Kidney glomerular epithelial cell (primary cell): ENCODE results near the gene TMEM269.
A peak's percentile ranks its signal among the peaks of the same experiment; 100 is the strongest.
"Not testable (repeated sequence)": the region's sequence is repeated elsewhere in the genome, so short reads cannot be mapped to it uniquely, and the experiment has no call there.

Source experiments
- DNase-seq: peaks from one replicate; lab custom pipeline; 2025; lab: John Stamatoyannopoulos, UW

Gene TMEM269

GRCh38 chr1:42776502-42776901, 8.3 kb upstream of the TMEM269 start:
- no peak for DNase-seq

GRCh38 chr1:42777852-42778251, 6.9 kb upstream of the TMEM269 start:
- DNase-seq: no peak

GRCh38 chr1:42779725-42780124, 5.1 kb upstream of the TMEM269 start:
- DNase-seq: no peak

DNA sequence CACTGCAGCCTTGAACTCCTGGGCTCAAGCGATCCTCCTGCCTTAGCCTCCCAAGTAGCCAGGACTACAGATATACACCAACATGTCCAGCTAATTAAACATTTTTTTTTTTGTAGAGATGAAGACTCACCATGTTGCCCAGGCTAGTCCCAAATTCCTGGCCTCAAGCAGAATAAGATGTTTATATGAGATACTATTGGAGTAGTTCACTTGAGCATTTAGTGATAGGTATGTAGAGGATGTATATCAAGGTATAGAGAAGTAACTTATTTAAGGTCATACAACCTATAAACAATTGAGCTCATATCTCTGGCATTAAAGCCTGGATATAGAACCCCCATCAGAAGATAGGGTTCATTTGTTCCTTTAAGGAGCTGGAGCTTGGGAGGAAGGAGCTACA, 4.6 kb upstream of the TMEM269 start:
- DNase-seq: no peak

DNA sequence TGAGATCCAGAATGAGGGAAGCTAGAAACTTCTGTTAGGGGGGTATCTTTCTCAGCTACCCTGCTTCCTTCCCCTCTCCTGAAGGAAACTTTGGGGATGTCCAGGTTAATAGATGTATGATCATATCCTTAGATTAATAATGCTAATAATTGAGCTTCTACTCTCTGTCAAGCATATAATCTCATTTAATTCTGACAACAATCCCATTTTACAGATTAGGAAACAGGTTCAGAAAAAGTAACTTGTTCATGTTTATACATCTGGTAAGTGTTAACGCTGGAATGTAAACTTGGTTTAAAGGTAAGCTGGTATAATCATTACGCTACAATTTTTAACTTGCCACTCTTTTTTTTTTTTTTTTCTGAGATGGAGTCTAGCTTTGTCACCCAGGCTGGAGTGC, 1.7 kb upstream of the TMEM269 start:
- DNase-seq: no peak

DNA sequence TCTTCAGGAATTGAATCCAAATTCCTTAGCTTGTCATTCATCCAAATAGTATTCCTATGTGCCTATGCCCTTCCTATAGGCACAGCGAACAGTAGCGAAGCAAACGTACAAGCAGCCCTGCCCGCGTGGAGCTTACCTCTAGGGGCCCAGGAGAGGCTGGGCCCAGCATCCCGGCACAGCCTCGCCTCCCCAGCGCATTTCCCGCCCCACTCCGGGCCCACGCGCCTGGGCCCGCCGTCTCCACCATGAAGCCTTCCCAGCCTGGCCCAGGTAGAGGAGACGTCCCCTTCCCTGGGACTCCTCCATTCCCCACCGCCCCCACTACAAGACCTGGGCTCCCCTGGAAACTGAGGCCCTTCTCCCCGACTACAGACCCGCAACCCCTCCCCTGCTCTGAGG, 245 bp upstream of the TMEM269 start:
- DNase-seq: no peak

GRCh38 chr1:42786097-42786496, 1.3 kb downstream of the TMEM269 start:
- DNase-seq: no peak

GRCh38 chr1:42788021-42788420, 3.2 kb downstream of the TMEM269 start:
- DNase-seq: no peak

- DNase-seq: no peak
These were observed 9.0 kb downstream of the TMEM269 start for GRCh38 chr1:42793824-42794223.

DNA sequence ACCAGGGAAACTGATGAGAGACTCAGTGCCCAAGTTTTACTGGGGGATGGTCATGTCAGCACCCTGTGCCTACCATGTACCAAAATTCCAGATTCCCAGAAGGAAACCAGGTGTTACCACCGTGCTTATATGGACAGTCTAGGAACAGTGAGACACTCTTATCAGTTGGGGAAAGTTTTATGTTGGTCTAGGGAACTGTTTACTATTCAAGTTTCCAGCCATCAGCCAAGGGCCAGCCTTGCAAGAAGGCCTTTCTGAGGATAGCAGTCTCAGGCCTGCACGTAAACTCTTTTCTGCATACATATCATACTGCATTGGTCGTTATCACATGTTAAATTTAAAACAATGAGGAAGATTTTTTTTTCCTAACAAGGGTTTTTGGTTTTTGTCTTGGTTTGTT, 12.6 kb downstream of the TMEM269 start:
- DNase-seq: no peak

DNA sequence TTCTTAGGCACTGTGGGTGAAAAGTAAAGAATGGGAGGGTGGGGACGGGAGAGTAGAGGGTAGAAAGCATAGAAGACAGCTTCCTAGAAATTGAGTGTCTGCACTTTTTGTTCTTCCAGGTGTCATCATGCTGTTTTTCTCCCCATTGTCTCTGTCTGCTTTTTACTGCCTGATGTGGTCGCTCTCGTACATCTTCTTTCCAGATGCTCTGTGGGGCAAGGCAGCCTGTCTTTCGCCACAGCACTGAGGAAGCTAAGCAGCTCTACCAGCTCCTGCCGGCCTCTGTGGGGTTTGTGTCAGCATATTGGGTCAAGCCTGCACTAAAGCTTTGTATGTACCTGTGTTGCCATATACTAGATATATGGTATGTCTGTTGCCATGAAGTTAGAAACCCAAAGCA, 13.2 kb downstream of the TMEM269 start:
- DNase-seq: no peak

DNA sequence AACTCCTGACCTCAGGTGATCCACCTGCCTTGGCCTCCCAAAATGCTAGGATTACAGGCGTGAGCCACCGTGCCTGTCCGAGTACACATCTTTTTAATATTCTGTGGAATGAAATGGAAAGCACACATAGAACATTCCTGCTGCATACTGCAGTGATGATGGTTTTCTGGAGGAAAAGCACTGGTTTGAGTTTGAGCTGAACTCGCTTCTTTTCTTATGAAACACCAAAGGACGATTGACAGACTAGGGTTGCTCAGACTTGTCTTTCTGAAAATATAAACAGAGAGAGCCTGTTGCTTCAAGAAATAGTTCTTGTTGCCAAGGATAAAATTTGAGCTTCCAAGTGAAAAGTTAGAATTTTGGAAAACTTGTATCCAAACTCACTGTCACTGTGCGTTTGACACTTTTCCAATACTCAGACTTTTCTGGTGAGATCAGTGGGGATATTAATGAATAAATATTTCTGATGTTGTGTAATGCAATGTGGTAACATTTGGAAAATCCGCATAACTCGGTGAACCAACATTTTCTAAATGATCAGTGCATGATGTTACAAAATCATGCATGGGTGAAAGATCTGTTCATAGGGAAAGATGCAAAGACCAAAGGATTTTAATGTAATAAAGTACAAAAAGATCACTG, 17.2 kb downstream of the TMEM269 start:
- DNase-seq: no peak

DNA sequence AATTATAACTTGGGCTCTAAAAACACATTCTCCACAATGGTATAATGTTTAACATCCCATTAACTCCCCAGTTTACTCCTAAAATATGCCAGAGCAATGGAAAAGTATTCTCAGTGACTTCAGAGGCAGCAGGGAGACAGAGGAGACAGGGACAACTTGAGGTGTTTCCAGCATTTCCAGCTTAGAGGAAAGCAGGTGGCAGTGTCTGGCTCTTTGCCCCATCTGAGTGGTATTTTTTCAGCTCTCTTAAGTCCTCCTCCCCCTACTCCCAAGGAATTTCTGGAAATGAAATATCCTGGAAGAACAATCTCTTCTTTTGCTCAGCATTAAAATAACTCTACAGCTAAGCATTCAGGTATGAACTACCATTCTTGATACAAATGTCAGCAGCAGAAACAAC, 21.4 kb downstream of the TMEM269 start:
- no peak for DNase-seq

GRCh38 chr1:42806593-42806992, 21.8 kb downstream of the TMEM269 start:
- DNase-seq: peak; percentile 7

DNA sequence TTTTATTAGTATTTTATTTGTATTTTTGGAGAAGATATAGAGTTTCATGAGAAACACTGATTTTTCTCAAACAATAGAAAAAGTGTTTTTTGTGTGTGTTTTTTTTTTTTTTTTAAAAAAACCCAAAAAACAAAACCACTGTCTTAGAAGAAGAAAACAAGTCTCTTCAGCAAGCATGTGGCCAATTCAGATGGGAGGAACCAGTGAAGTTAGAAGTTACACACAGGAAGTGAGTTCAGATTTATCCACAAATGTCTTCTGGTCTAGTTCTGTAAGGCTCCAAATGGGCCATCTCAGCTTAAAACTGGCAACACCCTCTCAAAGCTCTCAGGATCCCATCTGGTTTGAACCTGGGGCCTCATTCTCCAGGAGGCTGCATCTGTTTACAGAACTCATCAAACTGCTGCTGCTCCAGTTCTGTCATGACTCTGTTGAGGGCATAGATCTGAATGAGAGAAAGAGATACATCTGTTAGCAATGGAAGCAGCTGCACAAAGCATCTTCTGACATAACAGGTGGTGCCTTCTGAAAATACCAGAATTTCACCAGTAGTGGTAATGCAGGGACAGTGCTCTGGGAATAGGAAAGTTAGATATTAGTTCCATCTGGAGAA, 22.4 kb downstream of the TMEM269 start:
- no peak for DNase-seq

DNA sequence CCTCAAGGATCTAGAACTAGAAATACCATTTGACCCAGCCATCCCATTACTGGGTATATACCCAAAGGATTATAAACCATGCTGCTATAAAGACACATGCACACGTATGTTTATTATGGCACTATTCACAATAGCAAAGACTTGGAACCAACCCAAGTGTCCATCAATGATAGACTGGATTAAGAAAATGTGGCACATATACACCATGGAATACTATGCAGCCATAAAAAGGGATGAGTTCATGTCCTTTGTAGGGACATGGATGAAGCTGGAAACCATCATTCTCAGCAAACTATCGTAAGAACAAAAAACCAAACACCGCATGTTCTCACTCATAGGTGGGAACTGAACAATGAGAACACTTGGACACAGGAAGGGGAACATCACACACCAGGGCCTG, 30.0 kb downstream of the TMEM269 start:
- not testable (repeated sequence) for DNase-seq

GRCh38 chr1:42815941-42816584, 31.3 kb downstream of the TMEM269 start:
- peak; percentile 27 for DNase-seq

DNA sequence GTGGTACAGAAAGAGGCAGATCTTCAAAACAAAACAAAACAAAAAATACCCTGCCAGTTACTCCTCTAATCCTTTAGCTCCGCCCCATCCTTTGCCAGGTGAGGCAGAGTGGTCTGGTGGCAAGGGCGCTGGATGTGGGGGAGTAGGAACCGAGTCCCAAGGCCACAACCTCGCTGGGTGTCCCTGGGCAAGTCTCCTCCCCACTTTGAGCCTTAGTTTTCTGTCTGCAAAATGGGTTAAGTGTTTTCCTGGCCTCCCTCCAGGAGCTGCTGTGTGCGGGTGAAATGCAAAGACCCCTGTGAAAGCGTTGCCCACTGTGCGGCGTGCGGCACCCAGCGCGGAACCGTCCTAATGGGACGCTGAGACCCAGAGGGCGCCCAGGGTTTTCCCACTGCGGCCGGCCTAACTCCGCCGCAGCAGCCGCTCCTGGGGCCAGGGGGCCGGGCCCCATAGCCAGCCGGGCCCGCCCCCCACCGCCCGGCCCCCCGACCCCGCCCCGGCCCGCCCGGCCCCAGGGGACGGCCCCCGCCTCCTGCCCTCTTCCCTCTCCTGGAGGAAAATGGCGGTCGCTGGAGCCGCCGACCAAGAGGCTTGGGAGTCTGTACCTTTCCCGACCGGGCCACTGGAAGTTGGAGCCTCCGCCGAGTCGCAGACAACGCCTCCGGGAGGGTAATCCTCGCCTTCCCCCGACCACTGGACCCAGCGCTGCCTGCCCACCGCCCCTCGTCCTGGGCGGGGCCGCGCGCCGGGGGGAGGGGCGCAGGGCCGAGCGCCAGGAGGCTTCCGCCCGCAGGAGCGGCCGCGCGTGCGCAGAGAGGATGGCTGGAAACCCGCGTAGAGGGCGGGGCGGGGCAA, 32.0 kb downstream of the TMEM269 start, which contains the start of the genes ERMAP and SVBP:
Gene ERMAP (plus strand): TSS at position 538 of the 855 bp plus-strand sequence. CDS start 13,327 bp downstream, outside the sequence.
Gene SVBP (minus strand): TSS at position 813 of the 855 bp plus-strand sequence. CDS start 853 bp downstream, outside the sequence.
- DNase-seq: peak; percentile 84

GRCh38 chr1:42817440-42817767, 32.6 kb downstream of the TMEM269 start:
- DNase-seq: no peak

DNA sequence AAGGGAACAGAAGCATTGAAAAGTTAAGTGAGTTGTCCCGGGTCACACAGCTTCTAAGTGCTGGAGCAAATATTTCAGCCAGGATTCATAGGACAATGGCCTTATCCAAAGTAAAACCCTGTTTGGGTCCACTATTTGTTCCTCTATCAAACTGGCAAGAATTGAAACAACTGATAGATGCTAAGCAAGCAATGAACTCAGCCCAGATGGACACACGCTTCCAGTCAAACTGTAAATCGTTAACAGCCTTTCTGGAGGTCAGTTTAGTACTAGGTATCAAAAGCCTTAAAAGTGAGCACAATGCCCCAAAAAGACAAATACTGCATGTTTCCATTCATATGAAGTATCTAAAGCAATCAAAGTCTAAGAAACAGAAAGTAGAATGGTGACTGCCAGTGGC, 33.2 kb downstream of the TMEM269 start:
- DNase-seq: no peak

GRCh38 chr1:42820813-42821212, 36.0 kb downstream of the TMEM269 start:
- DNase-seq: no peak

DNA sequence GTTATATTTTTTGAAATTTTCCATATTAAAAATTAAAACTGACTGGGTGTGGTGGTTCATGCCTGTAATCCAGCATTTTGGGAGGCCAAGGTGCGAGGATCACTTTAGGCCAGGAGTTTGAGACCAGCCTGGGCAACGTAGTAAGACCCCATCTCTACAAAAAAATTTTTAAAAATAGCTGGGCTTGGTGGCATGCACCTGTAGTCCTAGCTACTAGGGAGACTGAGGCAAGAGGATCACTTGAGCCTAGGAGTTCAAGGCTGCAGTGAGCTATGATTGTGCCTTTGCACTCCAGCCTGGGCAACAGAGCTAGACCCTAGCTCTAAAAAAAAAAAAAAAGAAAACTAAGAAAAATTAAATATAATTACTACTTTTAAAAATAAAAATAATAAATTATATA, 36.9 kb downstream of the TMEM269 start:
- no peak for DNase-seq
